HL-60 (cell line): ENCODE results near the gene XPNPEP2.

ENCODE experiments used
- DNase-seq, 2 experiments: peaks; one replicate each; pipeline ENCODE4 v3.0.0-alpha.2; 2010 to 2020; ENCODE audit warnings: low read depth in 1 of 2, low spot score in 1 of 2
- H3K27ac ChIP-seq: fragments of 250-450 bp; sonication (Bioruptor Pico); replicated peaks from 2 replicates; pipeline ENCODE4 v1.5.1; 2020; ENCODE audit warnings: mild to moderate bottlenecking, moderate library complexity
- H3K27me3 ChIP-seq: fragments of 250-450 bp; sonication (Bioruptor Pico); 2 replicates; pipeline ENCODE4 v1.5.1; 2021; ENCODE audit warnings: mild to moderate bottlenecking, moderate library complexity; ENCODE audit not compliant: insufficient read depth, poor library complexity, severe bottlenecking
- H3K4me3 ChIP-seq: replicated peaks from 2 replicates; pipeline ENCODE4 v1.5.1; 2011; ENCODE audit warnings: mild to moderate bottlenecking, control low read depth, low read length; ENCODE audit not compliant: insufficient read depth
- GABPA ChIP-seq: IDR thresholded peaks from 2 replicates; pipeline ENCODE4 v1.6.1; 2012; ENCODE audit warnings: low read depth
- POLR2AphosphoS5 ChIP-seq: IDR thresholded peaks from 2 replicates; pipeline ENCODE4 v1.6.1; 2012; ENCODE audit warnings: low read depth
- SPI1 ChIP-seq: IDR thresholded peaks from 2 replicates; pipeline ENCODE4 v1.6.1; 2012; ENCODE audit warnings: low read depth, mild to moderate bottlenecking, borderline replicate concordance
- TF ChIP-seq, protein P1 (sequence below): IDR thresholded peaks from one replicate; pipeline ENCODE4 v1.5.1; 2011; ENCODE audit warnings: low read length, control low read depth, inconsistent platforms; ENCODE audit not compliant: insufficient read depth
- TF ChIP-seq, protein P2 (sequence below): IDR thresholded peaks from 2 replicates; pipeline ENCODE4 v1.6.1; 2012; ENCODE audit warnings: low read depth; ENCODE audit not compliant: insufficient replicate concordance

Gene XPNPEP2

DNA sequence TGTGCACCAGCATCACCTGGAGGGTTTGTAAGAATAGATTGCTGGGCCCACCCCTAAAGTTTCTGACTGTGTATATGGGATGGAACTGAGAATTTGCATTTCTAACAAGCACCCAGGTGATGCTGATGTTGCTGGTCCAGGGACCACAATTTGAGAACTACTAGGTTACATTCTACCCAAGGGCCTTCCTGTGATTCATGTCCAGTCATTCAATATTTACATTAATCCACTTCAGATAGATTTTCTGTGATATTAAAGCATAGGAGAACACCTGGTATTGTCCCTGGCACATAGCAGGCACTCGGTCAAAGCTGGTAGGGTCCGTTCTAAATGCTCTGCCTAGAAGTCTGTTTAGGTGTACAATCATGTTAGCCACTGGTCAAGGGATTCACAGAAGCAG lies 19.5 kb upstream of the XPNPEP2 start:
- H3K27ac ChIP-seq = no peak overlapping the region
- no peaks in the 10 kb centered on the region for H3K27me3 ChIP-seq
- no peak overlapping the region for H3K4me3 ChIP-seq
- no peak for DNase-seq
- TF ChIP-seq, protein P1, sequence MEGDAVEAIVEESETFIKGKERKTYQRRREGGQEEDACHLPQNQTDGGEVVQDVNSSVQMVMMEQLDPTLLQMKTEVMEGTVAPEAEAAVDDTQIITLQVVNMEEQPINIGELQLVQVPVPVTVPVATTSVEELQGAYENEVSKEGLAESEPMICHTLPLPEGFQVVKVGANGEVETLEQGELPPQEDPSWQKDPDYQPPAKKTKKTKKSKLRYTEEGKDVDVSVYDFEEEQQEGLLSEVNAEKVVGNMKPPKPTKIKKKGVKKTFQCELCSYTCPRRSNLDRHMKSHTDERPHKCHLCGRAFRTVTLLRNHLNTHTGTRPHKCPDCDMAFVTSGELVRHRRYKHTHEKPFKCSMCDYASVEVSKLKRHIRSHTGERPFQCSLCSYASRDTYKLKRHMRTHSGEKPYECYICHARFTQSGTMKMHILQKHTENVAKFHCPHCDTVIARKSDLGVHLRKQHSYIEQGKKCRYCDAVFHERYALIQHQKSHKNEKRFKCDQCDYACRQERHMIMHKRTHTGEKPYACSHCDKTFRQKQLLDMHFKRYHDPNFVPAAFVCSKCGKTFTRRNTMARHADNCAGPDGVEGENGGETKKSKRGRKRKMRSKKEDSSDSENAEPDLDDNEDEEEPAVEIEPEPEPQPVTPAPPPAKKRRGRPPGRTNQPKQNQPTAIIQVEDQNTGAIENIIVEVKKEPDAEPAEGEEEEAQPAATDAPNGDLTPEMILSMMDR = no peak
- TF ChIP-seq, protein P2, sequence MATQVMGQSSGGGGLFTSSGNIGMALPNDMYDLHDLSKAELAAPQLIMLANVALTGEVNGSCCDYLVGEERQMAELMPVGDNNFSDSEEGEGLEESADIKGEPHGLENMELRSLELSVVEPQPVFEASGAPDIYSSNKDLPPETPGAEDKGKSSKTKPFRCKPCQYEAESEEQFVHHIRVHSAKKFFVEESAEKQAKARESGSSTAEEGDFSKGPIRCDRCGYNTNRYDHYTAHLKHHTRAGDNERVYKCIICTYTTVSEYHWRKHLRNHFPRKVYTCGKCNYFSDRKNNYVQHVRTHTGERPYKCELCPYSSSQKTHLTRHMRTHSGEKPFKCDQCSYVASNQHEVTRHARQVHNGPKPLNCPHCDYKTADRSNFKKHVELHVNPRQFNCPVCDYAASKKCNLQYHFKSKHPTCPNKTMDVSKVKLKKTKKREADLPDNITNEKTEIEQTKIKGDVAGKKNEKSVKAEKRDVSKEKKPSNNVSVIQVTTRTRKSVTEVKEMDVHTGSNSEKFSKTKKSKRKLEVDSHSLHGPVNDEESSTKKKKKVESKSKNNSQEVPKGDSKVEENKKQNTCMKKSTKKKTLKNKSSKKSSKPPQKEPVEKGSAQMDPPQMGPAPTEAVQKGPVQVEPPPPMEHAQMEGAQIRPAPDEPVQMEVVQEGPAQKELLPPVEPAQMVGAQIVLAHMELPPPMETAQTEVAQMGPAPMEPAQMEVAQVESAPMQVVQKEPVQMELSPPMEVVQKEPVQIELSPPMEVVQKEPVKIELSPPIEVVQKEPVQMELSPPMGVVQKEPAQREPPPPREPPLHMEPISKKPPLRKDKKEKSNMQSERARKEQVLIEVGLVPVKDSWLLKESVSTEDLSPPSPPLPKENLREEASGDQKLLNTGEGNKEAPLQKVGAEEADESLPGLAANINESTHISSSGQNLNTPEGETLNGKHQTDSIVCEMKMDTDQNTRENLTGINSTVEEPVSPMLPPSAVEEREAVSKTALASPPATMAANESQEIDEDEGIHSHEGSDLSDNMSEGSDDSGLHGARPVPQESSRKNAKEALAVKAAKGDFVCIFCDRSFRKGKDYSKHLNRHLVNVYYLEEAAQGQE = no peak
- no peak for TF ChIP-seq GABPA
- no peak for TF ChIP-seq POLR2AphosphoS5
- no peak for TF ChIP-seq SPI1

DNA sequence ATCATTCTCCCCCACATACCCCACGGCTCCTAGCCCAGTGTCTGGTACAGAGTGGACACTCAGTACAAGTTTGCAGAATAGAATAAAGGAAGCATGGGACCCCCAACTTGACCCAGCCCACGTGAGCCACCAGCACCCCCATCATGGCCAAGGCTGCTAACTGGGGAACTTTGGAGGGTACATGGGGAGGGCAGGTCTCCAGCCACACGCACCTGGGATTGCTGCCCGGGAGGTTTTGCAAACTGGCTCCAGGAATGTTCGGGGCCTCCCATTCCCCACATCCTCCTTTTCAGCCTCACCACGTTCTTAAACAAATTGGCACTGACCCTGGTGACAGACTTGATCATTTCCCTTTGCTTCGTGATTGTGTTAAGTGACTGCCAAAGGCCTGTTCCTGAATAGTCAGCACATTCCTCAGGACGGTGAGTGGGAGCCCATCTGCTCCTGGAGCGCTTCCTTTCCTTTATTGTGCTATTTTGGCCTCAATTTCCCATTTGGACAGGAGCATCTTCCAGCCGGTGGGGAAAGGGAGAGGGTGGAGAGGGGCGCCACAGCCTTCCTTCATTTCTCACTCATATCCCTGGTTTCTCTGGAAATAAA lies 18.7 kb upstream of the XPNPEP2 start:
- Histone ChIP-seq H3K27ac (no peak overlapping the region), H3K27me3 (no peaks in the 10 kb centered on the region), H3K4me3 (no peak overlapping the region)
- TF ChIP-seq POLR2AphosphoS5 (no peak), GABPA (no peak), SPI1 (no peak)
- TF ChIP-seq, protein P2 = no peak
- TF ChIP-seq, protein P1 = no peak
- no peak for DNase-seq

DNA sequence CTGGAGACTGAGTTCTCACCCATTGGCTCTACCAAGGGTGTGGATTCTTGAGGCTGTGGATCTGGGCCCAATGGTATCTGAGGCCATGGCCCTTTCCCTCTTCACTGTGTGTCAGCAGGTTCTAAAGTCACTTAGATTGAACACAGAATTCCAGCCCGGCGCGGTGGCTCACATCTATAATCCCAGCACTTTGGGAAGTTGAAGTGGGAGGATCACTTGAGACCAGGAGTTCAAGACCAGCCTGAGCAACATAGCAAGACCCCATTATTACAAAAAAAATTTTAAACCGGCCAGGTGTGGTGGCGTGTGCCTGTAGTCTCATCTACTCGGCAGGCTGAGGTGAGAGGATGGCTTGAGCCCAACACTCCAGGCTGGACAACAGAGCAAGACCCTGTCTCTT lies 18.0 kb upstream of the XPNPEP2 start:
- Histone ChIP-seq H3K27me3 (no peaks in the 10 kb centered on the region), H3K27ac (no peak overlapping the region), H3K4me3 (no peak overlapping the region)
- DNase-seq = no peak
- TF ChIP-seq, protein P2 = no peak
- TF ChIP-seq POLR2AphosphoS5 = no peak
- TF ChIP-seq GABPA = no peak
- TF ChIP-seq, protein P1 = no peak
- no peak for TF ChIP-seq SPI1
